Measurements from ENCODE around the gene ARHGEF10L. TPM values are rescaled to one million over a fixed set of nuclear protein-coding genes. Genes with fewer than 3 reads are reported as not detected.
A peak's percentile ranks its signal among the peaks of the same experiment; 100 is the strongest.

Gene ARHGEF10L
- total RNA-seq, 1 donor from 2014 or later, result 89.8 TPM

DNA sequence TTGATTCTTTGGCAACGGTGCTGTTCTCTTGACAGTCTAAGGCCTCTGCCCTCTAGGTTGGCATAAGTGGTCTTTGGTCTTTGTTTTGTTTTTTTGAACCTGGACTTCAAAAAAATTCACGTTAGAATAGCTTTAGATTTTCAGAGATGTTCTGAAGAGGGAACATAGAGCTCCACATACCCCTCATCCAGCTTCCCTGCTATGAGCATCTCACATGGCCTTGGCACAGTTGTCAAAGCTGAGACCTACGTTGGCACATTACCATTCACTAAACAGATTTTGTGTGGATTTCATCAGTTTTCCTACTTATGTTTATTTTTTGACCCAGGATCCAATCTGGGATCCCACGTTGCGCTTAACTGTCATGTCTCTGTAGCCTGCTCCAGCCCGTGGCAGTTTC, 60.8 kb downstream of the ARHGEF10L start:
- Mint-ChIP-seq H3K27me3 (ENCODE audit: unreplicated experiment) (peaks cover 18% of the 10 kb centered on the region), H3K4me1 (ENCODE audit: low read depth, unreplicated experiment) (peaks cover 41% of the 10 kb centered on the region), H3K36me3 (ENCODE audit: unreplicated experiment) (no peaks in the 10 kb centered on the region), H3K4me3 (ENCODE audit: unreplicated experiment) (no peak overlapping the region), H3K9me3 (ENCODE audit: unreplicated experiment) (peaks cover 30% of the 10 kb centered on the region), H3K27ac (ENCODE audit: unreplicated experiment) (no peak overlapping the region)
- no peak for DNase-seq
- TF ChIP-seq, protein P1, sequence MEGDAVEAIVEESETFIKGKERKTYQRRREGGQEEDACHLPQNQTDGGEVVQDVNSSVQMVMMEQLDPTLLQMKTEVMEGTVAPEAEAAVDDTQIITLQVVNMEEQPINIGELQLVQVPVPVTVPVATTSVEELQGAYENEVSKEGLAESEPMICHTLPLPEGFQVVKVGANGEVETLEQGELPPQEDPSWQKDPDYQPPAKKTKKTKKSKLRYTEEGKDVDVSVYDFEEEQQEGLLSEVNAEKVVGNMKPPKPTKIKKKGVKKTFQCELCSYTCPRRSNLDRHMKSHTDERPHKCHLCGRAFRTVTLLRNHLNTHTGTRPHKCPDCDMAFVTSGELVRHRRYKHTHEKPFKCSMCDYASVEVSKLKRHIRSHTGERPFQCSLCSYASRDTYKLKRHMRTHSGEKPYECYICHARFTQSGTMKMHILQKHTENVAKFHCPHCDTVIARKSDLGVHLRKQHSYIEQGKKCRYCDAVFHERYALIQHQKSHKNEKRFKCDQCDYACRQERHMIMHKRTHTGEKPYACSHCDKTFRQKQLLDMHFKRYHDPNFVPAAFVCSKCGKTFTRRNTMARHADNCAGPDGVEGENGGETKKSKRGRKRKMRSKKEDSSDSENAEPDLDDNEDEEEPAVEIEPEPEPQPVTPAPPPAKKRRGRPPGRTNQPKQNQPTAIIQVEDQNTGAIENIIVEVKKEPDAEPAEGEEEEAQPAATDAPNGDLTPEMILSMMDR (IDR thresholded peaks at IDR 0.05; ENCODE audit: partially characterized antibody, unreplicated experiment), result no peak

DNA sequence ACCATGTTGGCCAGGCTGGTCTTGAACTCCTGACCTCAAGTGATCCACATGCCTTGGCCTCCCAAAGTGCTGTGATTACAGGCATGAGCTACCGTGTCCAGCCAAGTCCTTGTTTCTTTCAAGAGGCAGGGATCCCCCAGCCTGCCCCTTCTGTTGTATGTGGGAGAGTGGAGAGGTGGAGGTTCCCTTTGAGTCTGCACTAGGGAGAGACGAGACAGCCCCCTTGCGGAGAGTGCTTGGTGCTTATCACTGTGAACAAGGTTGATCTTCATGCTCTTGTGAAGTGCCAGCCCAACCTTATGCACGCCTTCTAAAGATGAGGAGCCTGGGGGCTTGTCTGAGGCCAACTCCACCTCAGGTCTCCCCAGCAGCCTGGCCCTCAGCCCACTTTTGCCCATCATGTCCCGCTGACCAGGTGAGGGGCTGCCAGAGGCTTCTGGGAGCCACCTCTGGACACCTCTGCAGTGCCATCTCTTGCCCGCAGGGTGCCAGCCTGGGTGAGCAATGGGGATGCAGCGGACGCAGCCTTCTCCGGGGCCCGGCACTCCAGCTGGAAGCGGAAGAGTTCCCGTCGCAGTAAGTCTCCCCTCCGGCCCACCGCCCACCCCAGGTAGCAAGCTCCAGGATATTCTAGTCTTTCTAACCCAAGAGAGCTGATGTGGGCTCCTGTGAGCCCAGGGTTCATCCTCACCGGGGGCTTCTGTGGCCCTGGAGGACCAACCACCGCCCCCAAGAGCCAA, 62.3 kb downstream of the ARHGEF10L start:
- DNase-seq, result no peak
- H3K27ac Mint-ChIP-seq (ENCODE audit: unreplicated experiment), result peak overlapping the region; percentile 94
- peaks cover 25% of the 10 kb centered on the region for H3K9me3 Mint-ChIP-seq (ENCODE audit: unreplicated experiment)
- H3K36me3 Mint-ChIP-seq (ENCODE audit: unreplicated experiment), result no peaks in the 10 kb centered on the region
- TF ChIP-seq, protein P1 (IDR thresholded peaks at IDR 0.05; ENCODE audit: partially characterized antibody, unreplicated experiment), result no peak
- no peak overlapping the region for H3K4me3 Mint-ChIP-seq (ENCODE audit: unreplicated experiment)
- peaks cover 44% of the 10 kb centered on the region for H3K4me1 Mint-ChIP-seq (ENCODE audit: low read depth, unreplicated experiment)
- H3K27me3 Mint-ChIP-seq (ENCODE audit: unreplicated experiment), result peaks cover 18% of the 10 kb centered on the region

DNA sequence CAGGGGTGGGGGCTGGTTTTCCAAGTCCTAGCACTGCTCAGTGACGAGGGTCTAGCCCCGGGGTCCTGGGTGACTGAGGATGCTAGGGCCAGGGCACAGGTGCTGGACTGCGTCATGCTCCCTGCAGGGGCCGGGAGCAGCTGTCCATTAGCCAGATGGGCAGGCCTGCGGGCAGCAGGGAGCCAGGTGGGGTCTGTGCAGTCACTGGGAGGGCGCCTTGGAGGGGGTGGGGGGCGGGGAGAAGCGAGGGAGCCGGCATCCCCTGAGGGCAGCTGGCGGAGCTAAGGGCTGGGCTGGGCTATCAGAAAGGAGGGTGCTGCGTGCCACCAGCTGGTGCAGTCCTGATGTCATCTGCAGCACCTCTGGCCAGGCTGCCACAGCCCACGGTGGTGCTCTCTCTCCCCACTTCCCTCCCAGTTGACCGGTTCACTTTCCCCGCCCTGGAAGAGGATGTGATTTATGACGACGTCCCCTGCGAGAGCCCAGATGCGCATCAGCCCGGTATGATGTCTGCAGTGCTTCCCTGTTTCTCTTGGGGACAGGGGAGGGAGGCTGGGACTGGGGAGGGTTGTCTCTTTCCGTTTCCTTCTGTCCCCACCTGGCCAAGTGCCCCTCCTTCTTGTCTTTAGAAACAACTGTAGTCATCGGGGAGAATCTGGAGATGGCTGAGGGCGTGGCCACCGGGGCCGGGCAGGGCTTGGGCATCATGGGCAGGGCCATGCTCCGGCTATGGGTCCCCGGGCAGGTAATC, 63.8 kb downstream of the ARHGEF10L start:
- TF ChIP-seq, protein P1 (IDR thresholded peaks at IDR 0.05; ENCODE audit: partially characterized antibody, unreplicated experiment), result no peak
- Mint-ChIP-seq H3K36me3 (ENCODE audit: unreplicated experiment) (no peaks in the 10 kb centered on the region), H3K9me3 (ENCODE audit: unreplicated experiment) (peaks cover 24% of the 10 kb centered on the region), H3K4me3 (ENCODE audit: unreplicated experiment) (peak overlapping the region; percentile 49), H3K27me3 (ENCODE audit: unreplicated experiment) (peaks cover 16% of the 10 kb centered on the region), H3K27ac (ENCODE audit: unreplicated experiment) (peak overlapping the region; percentile 94), H3K4me1 (ENCODE audit: low read depth, unreplicated experiment) (peaks cover 39% of the 10 kb centered on the region)
- peak; percentile 90 for DNase-seq

DNA sequence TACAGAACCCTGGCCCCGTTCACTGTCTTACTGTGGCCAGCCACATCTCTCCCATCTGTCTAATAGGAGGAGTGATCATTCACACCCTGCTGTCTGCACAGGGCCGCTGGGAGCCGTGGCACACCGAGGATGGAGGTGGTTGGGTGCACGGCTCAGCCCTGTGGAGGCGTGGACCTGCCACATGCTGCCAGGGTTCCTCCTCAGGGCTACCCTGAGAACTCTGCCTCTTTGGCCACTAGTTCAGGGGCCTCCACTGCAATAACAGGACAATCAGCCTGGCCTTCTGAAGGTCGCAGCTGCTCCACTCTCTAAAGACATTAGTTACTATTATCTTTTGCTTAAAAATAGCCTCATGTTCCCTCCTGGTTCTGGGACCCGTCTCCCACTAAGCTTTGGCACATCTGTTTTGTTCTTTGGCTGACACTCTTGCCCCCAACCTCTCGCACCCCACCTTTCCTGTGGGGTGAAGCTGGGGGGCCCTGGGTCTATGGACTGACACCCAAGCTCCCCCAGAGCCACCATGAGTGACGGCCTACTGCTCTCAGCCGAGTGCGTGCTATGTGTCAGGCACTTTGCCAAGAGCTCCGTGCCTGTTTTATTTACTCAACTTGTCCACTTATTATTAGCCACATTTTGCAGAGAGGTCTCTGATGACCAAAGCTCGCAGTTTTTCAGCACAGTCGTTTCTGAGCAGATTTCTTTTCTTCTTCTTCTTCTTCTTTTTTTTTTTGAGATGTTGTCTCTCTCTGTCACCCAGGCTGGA, 66.3 kb downstream of the ARHGEF10L start:
- peak overlapping the region; percentile 28 for H3K27ac Mint-ChIP-seq (ENCODE audit: unreplicated experiment)
- H3K4me1 Mint-ChIP-seq (ENCODE audit: low read depth, unreplicated experiment), result peaks cover 39% of the 10 kb centered on the region
- peaks cover 18% of the 10 kb centered on the region for H3K27me3 Mint-ChIP-seq (ENCODE audit: unreplicated experiment)
- DNase-seq, result no peak
- TF ChIP-seq, protein P1 (IDR thresholded peaks at IDR 0.05; ENCODE audit: partially characterized antibody, unreplicated experiment), result no peak
- H3K9me3 Mint-ChIP-seq (ENCODE audit: unreplicated experiment), result peaks cover 24% of the 10 kb centered on the region
- peak overlapping the region; percentile 25 for H3K4me3 Mint-ChIP-seq (ENCODE audit: unreplicated experiment)
- H3K36me3 Mint-ChIP-seq (ENCODE audit: unreplicated experiment), result no peaks in the 10 kb centered on the region

Measured in glutamatergic neuron (in vitro differentiated cells).